Upper lobe of right lung (tissue), 1 donor: ENCODE data around the gene TSNAXIP1. TPM values are rescaled to one million over a fixed set of nuclear protein-coding genes. Genes with fewer than 3 reads are reported as not detected.

ENCODE experiments used
- ATAC-seq: fragments of 200-7000 bp; cut with Tn5 transposase; one replicate; pipeline ENCODE4 v1.9.1; 2020; ENCODE audit warnings: mild to moderate bottlenecking, moderate library complexity
- DNase-seq: peaks from one replicate; pipeline ENCODE4 v3.0.0-alpha.2; 2020
- H3K27ac ChIP-seq: fragments of 200-600 bp; one replicate; pipeline ENCODE4 v1.8.0; 2022
- H3K27me3 ChIP-seq: fragments of 200-600 bp; one replicate; pipeline ENCODE4 v1.8.0; 2022; ENCODE audit warnings: mild to moderate bottlenecking
- H3K36me3 ChIP-seq: fragments of 200-600 bp; one replicate; pipeline ENCODE4 v1.8.0; 2022
- H3K4me1 ChIP-seq: fragments of 200-600 bp; one replicate; pipeline ENCODE4 v1.8.0; 2022
- H3K4me3 ChIP-seq: fragments of 200-600 bp; one replicate; pipeline ENCODE4 v1.8.0; 2022; ENCODE audit warnings: mild to moderate bottlenecking
- H3K9me3 ChIP-seq: fragments of 200-600 bp; one replicate; pipeline ENCODE4 v1.8.0; 2022
- intact Hi-C: fragments of 100-400 bp; cut with DNase I; formaldehyde crosslinking; loops from one replicate; pipeline ENCODE4 v1.11.0; 2022
- total RNA-seq: library from RNA; stranded (reverse); fragmentation: NEBNext Ultra II Directional; extraction: Animal tissue kit (Norgen Biotek cat#: 25700); gene quantifications from one replicate; pipeline ENCODE4 v1.2.1, GENCODE V29; 2021
- TF ChIP-seq, protein P1 (sequence below): fragments of 200-600 bp; IDR thresholded peaks from one replicate; pipeline ENCODE4 v1.8.0; 2022; ENCODE audit warnings: antibody characterized with exemption
- donor health status: DM: no; HTN: yes; CAD: no; lungs with severe emphysema.

TSNAXIP1 gene
- total RNA-seq, 1 donor from 2014 or later: 0.55 TPM

GRCh38 chr16:67872631-67873434 lies 66.1 kb downstream of the TSNAXIP1 start, which contains the start of gene EDC4:
EDC4 (plus strand) TSS chr16:67873052; CDS start chr16:67873262, 210 bp downstream.
- Histone ChIP-seq H3K4me3 (peak within 1 kb of the TSS; percentile 93), H3K9me3 (no peaks in the 10 kb centered on the region), H3K4me1 (peaks cover 21% of the 10 kb centered on the region), H3K27ac (peak within 1 kb of the TSS; percentile 79), H3K36me3 (peaks cover 51% of the 10 kb centered on the region), H3K27me3 (no peaks in the 10 kb centered on the region)
- TF ChIP-seq, protein P1, sequence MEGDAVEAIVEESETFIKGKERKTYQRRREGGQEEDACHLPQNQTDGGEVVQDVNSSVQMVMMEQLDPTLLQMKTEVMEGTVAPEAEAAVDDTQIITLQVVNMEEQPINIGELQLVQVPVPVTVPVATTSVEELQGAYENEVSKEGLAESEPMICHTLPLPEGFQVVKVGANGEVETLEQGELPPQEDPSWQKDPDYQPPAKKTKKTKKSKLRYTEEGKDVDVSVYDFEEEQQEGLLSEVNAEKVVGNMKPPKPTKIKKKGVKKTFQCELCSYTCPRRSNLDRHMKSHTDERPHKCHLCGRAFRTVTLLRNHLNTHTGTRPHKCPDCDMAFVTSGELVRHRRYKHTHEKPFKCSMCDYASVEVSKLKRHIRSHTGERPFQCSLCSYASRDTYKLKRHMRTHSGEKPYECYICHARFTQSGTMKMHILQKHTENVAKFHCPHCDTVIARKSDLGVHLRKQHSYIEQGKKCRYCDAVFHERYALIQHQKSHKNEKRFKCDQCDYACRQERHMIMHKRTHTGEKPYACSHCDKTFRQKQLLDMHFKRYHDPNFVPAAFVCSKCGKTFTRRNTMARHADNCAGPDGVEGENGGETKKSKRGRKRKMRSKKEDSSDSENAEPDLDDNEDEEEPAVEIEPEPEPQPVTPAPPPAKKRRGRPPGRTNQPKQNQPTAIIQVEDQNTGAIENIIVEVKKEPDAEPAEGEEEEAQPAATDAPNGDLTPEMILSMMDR: no peak
- DNase-seq: peak; percentile 93
- intact Hi-C loops: no loop called here
- peak; percentile 95 for ATAC-seq

GRCh38 chr16:67873435-67874370 lies 67.0 kb downstream of the TSNAXIP1 start:
- TF ChIP-seq, protein P1: no peak
- peak; percentile 1 for ATAC-seq
- H3K27ac ChIP-seq: peak overlapping the region; percentile 79
- peaks cover 21% of the 10 kb centered on the region for H3K4me1 ChIP-seq
- peak overlapping the region; percentile 93 for H3K4me3 ChIP-seq
- no peaks in the 10 kb centered on the region for H3K27me3 ChIP-seq
- H3K36me3 ChIP-seq: peaks cover 51% of the 10 kb centered on the region
- DNase-seq: no peak
- intact Hi-C loops: no loop called here
- no peaks in the 10 kb centered on the region for H3K9me3 ChIP-seq

GRCh38 chr16:67874372-67874771 lies 67.7 kb downstream of the TSNAXIP1 start:
- peak overlapping the region; percentile 93 for H3K4me3 ChIP-seq
- peaks cover 54% of the 10 kb centered on the region for H3K36me3 ChIP-seq
- no peak overlapping the region for H3K27ac ChIP-seq
- TF ChIP-seq, protein P1: no peak
- peaks cover 21% of the 10 kb centered on the region for H3K4me1 ChIP-seq
- DNase-seq (no peak), ATAC-seq (no peak)
- no peaks in the 10 kb centered on the region for H3K9me3 ChIP-seq
- H3K27me3 ChIP-seq: no peaks in the 10 kb centered on the region
- intact Hi-C loops: no loop called here

- Histone ChIP-seq H3K27me3 (no peaks in the 10 kb centered on the region), H3K36me3 (peaks cover 59% of the 10 kb centered on the region), H3K27ac (no peak overlapping the region), H3K9me3 (no peaks in the 10 kb centered on the region), H3K4me3 (no peak overlapping the region), H3K4me1 (peaks cover 21% of the 10 kb centered on the region)
- TF ChIP-seq, protein P1: no peak
- DNase-seq (no peak), ATAC-seq (no peak)
- intact Hi-C loops: no loop called here
Measured at GRCh38 chr16:67877064-67877463, 70.4 kb downstream of the TSNAXIP1 start.

Other genes with a start within 250 kb of the TSNAXIP1 start
- gene CTCF, start 244.4 kb upstream of the TSNAXIP1 start, total RNA-seq: 36.0 TPM
- gene CARMIL2, start 161.7 kb upstream of the TSNAXIP1 start, total RNA-seq: 6.3 TPM
- gene ACD, start 146.6 kb upstream of the TSNAXIP1 start, total RNA-seq: 14.3 TPM
- gene PARD6A, start 145.9 kb upstream of the TSNAXIP1 start, total RNA-seq: 4.7 TPM
- 14.5 TPM for gene ENKD1, start 140.1 kb upstream of the TSNAXIP1 start, total RNA-seq
- gene C16orf86, start 140.1 kb upstream of the TSNAXIP1 start, total RNA-seq: 3.8 TPM
- gene GFOD2, start 87.6 kb upstream of the TSNAXIP1 start, total RNA-seq: 18.2 TPM
- gene RANBP10, start 329 bp upstream of the TSNAXIP1 start, total RNA-seq: 19.2 TPM
- gene THAP11, start 35.4 kb downstream of the TSNAXIP1 start, total RNA-seq: 25.1 TPM
- 55.0 TPM for gene NUTF2, start 40.0 kb downstream of the TSNAXIP1 start, total RNA-seq
- gene CENPT, start 40.8 kb downstream of the TSNAXIP1 start, total RNA-seq: 30.0 TPM
- gene EDC4, start 66.2 kb downstream of the TSNAXIP1 start, total RNA-seq: 48.8 TPM
- gene NRN1L, start 78.0 kb downstream of the TSNAXIP1 start, total RNA-seq: 0.69 TPM
- 29.7 TPM for gene PSKH1, start 86.4 kb downstream of the TSNAXIP1 start, total RNA-seq
- gene CTRL, start 125.0 kb downstream of the TSNAXIP1 start, total RNA-seq: 0.96 TPM
- 71.6 TPM for gene PSMB10, start 130.0 kb downstream of the TSNAXIP1 start, total RNA-seq
- gene LCAT, start 137.2 kb downstream of the TSNAXIP1 start, total RNA-seq: 40.2 TPM
- 102 TPM for gene SLC12A4, start 161.7 kb downstream of the TSNAXIP1 start, total RNA-seq
- gene DPEP3, start 173.6 kb downstream of the TSNAXIP1 start, total RNA-seq: not detected
- 16.4 TPM for gene DPEP2, start 192.6 kb downstream of the TSNAXIP1 start, total RNA-seq
- gene DPEP2NB, start 209.0 kb downstream of the TSNAXIP1 start, total RNA-seq: not detected
- gene DDX28, start 216.3 kb downstream of the TSNAXIP1 start, total RNA-seq: 9.9 TPM
- gene DUS2, start 216.4 kb downstream of the TSNAXIP1 start, total RNA-seq: 11.2 TPM